Activated CD4-positive, alpha-beta T cell treated with anti-CD3 and anti-CD28 coated beads, Interleukin-2, amount 10 ng/mL, durations not matched to agents 7 days and 5 days (primary cell): ENCODE results near the gene POT1. TPM values are rescaled to one million over a fixed set of nuclear protein-coding genes. Genes with fewer than 3 reads are reported as not detected.

Experiments
- CTCF ChIA-PET: fragments of 350-600 bp; sonication (Branson Sonifier 250); formaldehyde crosslinking; loops from one replicate; lab custom pipeline; 2021; ENCODE audit warnings: antibody characterized with exemption; lab: Charles Lee
- POLR2A ChIA-PET: fragments of 350-600 bp; sonication (Branson Sonifier 250); formaldehyde crosslinking; loops from one replicate; lab custom pipeline; 2021; ENCODE audit warnings: antibody characterized with exemption; lab: Charles Lee
- DNase-seq: peaks from one replicate; pipeline ENCODE4 v3.0.0-alpha.2; 2020
- H3K27ac Mint-ChIP-seq: one replicate; pipeline ENCODE4 v1.8.0; 2021; ENCODE audit warnings: mild to moderate bottlenecking, moderate library complexity, mixed read lengths
- H3K27me3 Mint-ChIP-seq: one replicate; pipeline ENCODE4 v1.8.0; 2021; ENCODE audit warnings: mixed read lengths
- H3K36me3 Mint-ChIP-seq: one replicate; pipeline ENCODE4 v1.8.0; 2021; ENCODE audit warnings: low read depth, mixed read lengths
- H3K4me1 Mint-ChIP-seq: one replicate; pipeline ENCODE4 v1.8.0; 2021; ENCODE audit warnings: mixed read lengths
- H3K4me3 Mint-ChIP-seq: one replicate; pipeline ENCODE4 v1.8.0; 2021; ENCODE audit warnings: mild to moderate bottlenecking, moderate library complexity, mixed read lengths
- H3K9me3 Mint-ChIP-seq: one replicate; pipeline ENCODE4 v1.8.0; 2021; ENCODE audit warnings: mixed read lengths
- total RNA-seq, 2 experiments: library from RNA; stranded (reverse); gene quantifications; one replicate each; pipeline ENCODE4 v1.2.3, GENCODE V29; 2021

The POT1 gene
- total RNA-seq, 2 experiments from 2014 or later = 27.8 to 36.2 TPM

- Mint-ChIP-seq H3K36me3 (no peaks in the 10 kb centered on the region), H3K4me3 (no peak overlapping the region), H3K9me3 (no peaks in the 10 kb centered on the region), H3K27me3 (peaks cover 24% of the 10 kb centered on the region), H3K4me1 (no peaks in the 10 kb centered on the region), H3K27ac (no peak overlapping the region)
- ChIA-PET POLR2A (no interaction called here), CTCF (no interaction called here)
- DNase-seq = no peak
Measured at GRCh38 chr7:124790645-124791044, 139.0 kb downstream of the POT1 start.

GRCh38 chr7:124785994-124786393 is 143.6 kb downstream of the POT1 start:
- POLR2A ChIA-PET = no interaction called here
- Mint-ChIP-seq H3K27ac (no peak overlapping the region), H3K4me1 (no peaks in the 10 kb centered on the region), H3K9me3 (no peaks in the 10 kb centered on the region), H3K4me3 (no peak overlapping the region), H3K36me3 (no peaks in the 10 kb centered on the region), H3K27me3 (peaks cover 19% of the 10 kb centered on the region)
- DNase-seq = no peak
- CTCF ChIA-PET = no interaction called here

- ChIA-PET POLR2A (no interaction called here), CTCF (interaction anchor here (0.6 kb wide), 1 partner anchor 303 kb away, joined by 3 read pairs; no protein-coding TSS in a partner anchor)
- H3K27ac Mint-ChIP-seq = no peak overlapping the region
- no peaks in the 10 kb centered on the region for H3K4me1 Mint-ChIP-seq
- H3K4me3 Mint-ChIP-seq = no peak overlapping the region
- no peaks in the 10 kb centered on the region for H3K9me3 Mint-ChIP-seq
- peaks cover 13% of the 10 kb centered on the region for H3K27me3 Mint-ChIP-seq
- H3K36me3 Mint-ChIP-seq = no peaks in the 10 kb centered on the region
- DNase-seq = peak; percentile 26
Measured at GRCh38 chr7:124784879-124785818, 144.5 kb downstream of the POT1 start.

GRCh38 chr7:124783271-124783670 is 146.4 kb downstream of the POT1 start:
- H3K36me3 Mint-ChIP-seq = no peaks in the 10 kb centered on the region
- ChIA-PET CTCF (no interaction called here), POLR2A (no interaction called here)
- no peak overlapping the region for H3K27ac Mint-ChIP-seq
- no peak for DNase-seq
- no peaks in the 10 kb centered on the region for H3K4me1 Mint-ChIP-seq
- H3K9me3 Mint-ChIP-seq = no peaks in the 10 kb centered on the region
- H3K27me3 Mint-ChIP-seq = peaks cover 5% of the 10 kb centered on the region
- no peak overlapping the region for H3K4me3 Mint-ChIP-seq

GRCh38 chr7:124781907-124782734 is 147.5 kb downstream of the POT1 start:
- Mint-ChIP-seq H3K9me3 (no peaks in the 10 kb centered on the region), H3K36me3 (no peaks in the 10 kb centered on the region), H3K4me3 (no peak overlapping the region), H3K27ac (no peak overlapping the region), H3K4me1 (no peaks in the 10 kb centered on the region), H3K27me3 (peaks cover under 1% of the 10 kb centered on the region)
- POLR2A ChIA-PET = no interaction called here
- no peak for DNase-seq
- CTCF ChIA-PET = no interaction called here

- Mint-ChIP-seq H3K4me1 (no peaks in the 10 kb centered on the region), H3K36me3 (no peaks in the 10 kb centered on the region), H3K27me3 (no peaks in the 10 kb centered on the region), H3K9me3 (no peaks in the 10 kb centered on the region), H3K4me3 (no peak overlapping the region), H3K27ac (no peak overlapping the region)
- ChIA-PET CTCF (no interaction called here), POLR2A (no interaction called here)
- DNase-seq = no peak
Measured at GRCh38 chr7:124781418-124781817, 148.2 kb downstream of the POT1 start.

GRCh38 chr7:124780608-124781007 is 149.0 kb downstream of the POT1 start:
- DNase-seq = no peak
- Mint-ChIP-seq H3K4me3 (no peak overlapping the region), H3K27me3 (no peaks in the 10 kb centered on the region), H3K27ac (no peak overlapping the region), H3K4me1 (no peaks in the 10 kb centered on the region), H3K9me3 (no peaks in the 10 kb centered on the region), H3K36me3 (no peaks in the 10 kb centered on the region)
- ChIA-PET CTCF (no interaction called here), POLR2A (no interaction called here)

GRCh38 chr7:124780056-124780455 is 149.6 kb downstream of the POT1 start:
- no peaks in the 10 kb centered on the region for H3K4me1 Mint-ChIP-seq

GRCh38 chr7:124779620-124780019 is 150.0 kb downstream of the POT1 start:
- Mint-ChIP-seq H3K4me1 (no peaks in the 10 kb centered on the region), H3K27me3 (no peaks in the 10 kb centered on the region), H3K27ac (no peak overlapping the region), H3K9me3 (no peaks in the 10 kb centered on the region), H3K4me3 (no peak overlapping the region), H3K36me3 (no peaks in the 10 kb centered on the region)
- ChIA-PET POLR2A (no interaction called here), CTCF (no interaction called here)
- no peak for DNase-seq

More at GRCh38 chr7:124780056-124780455, 149.6 kb downstream of the POT1 start:
- Mint-ChIP-seq H3K27ac (no peak overlapping the region), H3K4me3 (no peak overlapping the region), H3K36me3 (no peaks in the 10 kb centered on the region), H3K9me3 (no peaks in the 10 kb centered on the region), H3K27me3 (no peaks in the 10 kb centered on the region)
- no peak for DNase-seq
- ChIA-PET CTCF (no interaction called here), POLR2A (no interaction called here)

GRCh38 chr7:124779194-124779593 is 150.4 kb downstream of the POT1 start:
- no peak for DNase-seq
- CTCF ChIA-PET = no interaction called here
- H3K4me1 Mint-ChIP-seq = no peaks in the 10 kb centered on the region
- no peak overlapping the region for H3K27ac Mint-ChIP-seq
- H3K9me3 Mint-ChIP-seq = no peaks in the 10 kb centered on the region
- H3K4me3 Mint-ChIP-seq = no peak overlapping the region
- no peaks in the 10 kb centered on the region for H3K27me3 Mint-ChIP-seq
- POLR2A ChIA-PET = no interaction called here
- no peaks in the 10 kb centered on the region for H3K36me3 Mint-ChIP-seq

- Mint-ChIP-seq H3K36me3 (no peaks in the 10 kb centered on the region), H3K27ac (no peak overlapping the region), H3K27me3 (peaks cover 7% of the 10 kb centered on the region), H3K4me1 (no peaks in the 10 kb centered on the region), H3K4me3 (no peak overlapping the region), H3K9me3 (no peaks in the 10 kb centered on the region)
- ChIA-PET CTCF (no interaction called here), POLR2A (no interaction called here)
- DNase-seq = no peak
Measured at GRCh38 chr7:124777268-124777667, 152.4 kb downstream of the POT1 start.

- no peak overlapping the region for H3K4me3 Mint-ChIP-seq
- ChIA-PET POLR2A (no interaction called here), CTCF (no interaction called here)
- H3K36me3 Mint-ChIP-seq = no peaks in the 10 kb centered on the region
- no peaks in the 10 kb centered on the region for H3K4me1 Mint-ChIP-seq
- H3K27me3 Mint-ChIP-seq = peaks cover 14% of the 10 kb centered on the region
- no peak for DNase-seq
- no peaks in the 10 kb centered on the region for H3K9me3 Mint-ChIP-seq
- no peak overlapping the region for H3K27ac Mint-ChIP-seq
Measured at GRCh38 chr7:124776153-124776552, 153.5 kb downstream of the POT1 start.

- no peak for DNase-seq
- Mint-ChIP-seq H3K9me3 (no peaks in the 10 kb centered on the region), H3K27ac (no peak overlapping the region), H3K4me3 (no peak overlapping the region), H3K36me3 (no peaks in the 10 kb centered on the region), H3K4me1 (no peaks in the 10 kb centered on the region), H3K27me3 (peaks cover 20% of the 10 kb centered on the region)
- ChIA-PET POLR2A (no interaction called here), CTCF (no interaction called here)
Measured at GRCh38 chr7:124775422-124775821, 154.2 kb downstream of the POT1 start.
